ENCODE measurements around the gene RGS3.

DNA sequence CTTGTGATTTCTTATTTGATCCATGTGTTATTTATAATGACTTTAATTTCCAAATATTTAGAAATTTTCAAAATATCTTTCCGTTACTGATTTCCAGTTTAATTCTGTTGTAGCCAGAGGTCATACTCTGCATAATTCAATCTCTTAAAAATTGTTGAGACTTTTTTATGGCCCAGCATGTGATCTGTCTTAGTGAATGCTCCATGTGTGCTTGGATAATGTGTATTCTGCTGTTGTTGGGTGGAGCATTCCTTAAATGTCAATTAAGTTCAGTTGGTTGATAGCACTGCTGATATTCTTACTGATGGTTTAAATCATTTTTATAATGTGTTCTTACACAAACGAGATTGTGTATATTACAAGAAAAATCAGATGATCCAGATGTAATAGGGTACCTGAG lies 180.8 kb downstream of the RGS3 start:
- TF ChIP-seq, protein P1, sequence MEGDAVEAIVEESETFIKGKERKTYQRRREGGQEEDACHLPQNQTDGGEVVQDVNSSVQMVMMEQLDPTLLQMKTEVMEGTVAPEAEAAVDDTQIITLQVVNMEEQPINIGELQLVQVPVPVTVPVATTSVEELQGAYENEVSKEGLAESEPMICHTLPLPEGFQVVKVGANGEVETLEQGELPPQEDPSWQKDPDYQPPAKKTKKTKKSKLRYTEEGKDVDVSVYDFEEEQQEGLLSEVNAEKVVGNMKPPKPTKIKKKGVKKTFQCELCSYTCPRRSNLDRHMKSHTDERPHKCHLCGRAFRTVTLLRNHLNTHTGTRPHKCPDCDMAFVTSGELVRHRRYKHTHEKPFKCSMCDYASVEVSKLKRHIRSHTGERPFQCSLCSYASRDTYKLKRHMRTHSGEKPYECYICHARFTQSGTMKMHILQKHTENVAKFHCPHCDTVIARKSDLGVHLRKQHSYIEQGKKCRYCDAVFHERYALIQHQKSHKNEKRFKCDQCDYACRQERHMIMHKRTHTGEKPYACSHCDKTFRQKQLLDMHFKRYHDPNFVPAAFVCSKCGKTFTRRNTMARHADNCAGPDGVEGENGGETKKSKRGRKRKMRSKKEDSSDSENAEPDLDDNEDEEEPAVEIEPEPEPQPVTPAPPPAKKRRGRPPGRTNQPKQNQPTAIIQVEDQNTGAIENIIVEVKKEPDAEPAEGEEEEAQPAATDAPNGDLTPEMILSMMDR (conservative IDR thresholded peaks at IDR 0.05), result no peak
- TF ChIP-seq ZFX (IDR thresholded peaks at IDR 0.05), result no peak
